Cardiac septum (tissue), 1 donor: ENCODE measurements around the gene HOXA6. TPM values are rescaled to one million over a fixed set of nuclear protein-coding genes. Genes with fewer than 3 reads are reported as not detected.

Experiments used
- DNase-seq: peaks from one replicate; pipeline ENCODE4 v3.0.0-alpha.2; 2020; ENCODE audit warnings: low spot score
- intact Hi-C: fragments of 100-400 bp; cut with DNase I; formaldehyde crosslinking; loops from one replicate; pipeline ENCODE4 v1.14.0; 2022
- total RNA-seq: library from RNA; stranded (reverse); fragmentation: NEBNext Ultra II Directional; extraction: Animal tissue kit (Norgen Biotek cat#: 25700); gene quantifications from one replicate; pipeline ENCODE4 v1.2.1, GENCODE V29; 2021
- donor health status: DM: no; HTN: no; CAD: no.

HOXA6 gene
- total RNA-seq, 1 donor from 2014 or later: not detected

- intact Hi-C loops: no loop called here
- peak; percentile 63 for DNase-seq
Observed at GRCh38 chr7:27175626-27176523, 28.3 kb upstream of the HOXA6 start.

- DNase-seq: peak; percentile 44
- intact Hi-C loops: no loop called here
Observed at GRCh38 chr7:27174874-27175625, 27.5 kb upstream of the HOXA6 start.

GRCh38 chr7:27173956-27174873 lies 26.6 kb upstream of the HOXA6 start, which contains the start of gene HOXA10:
Gene HOXA10, minus strand, starts transcription at chr7:27174320. Its CDS starts 14 bp downstream, at chr7:27174306.
- intact Hi-C loops: no loop called here
- DNase-seq: peak; percentile 47

GRCh38 chr7:27173511-27173955 lies 26.0 kb upstream of the HOXA6 start:
- peak; percentile 76 for DNase-seq
- intact Hi-C loops: no loop called here

GRCh38 chr7:27172823-27173510 lies 25.4 kb upstream of the HOXA6 start:
- DNase-seq: peak; percentile 44
- intact Hi-C loops: no loop called here

- intact Hi-C loops: no loop called here
- no peak for DNase-seq
Observed at GRCh38 chr7:27172315-27172774, 24.8 kb upstream of the HOXA6 start.

GRCh38 chr7:27171637-27172314 lies 24.2 kb upstream of the HOXA6 start:
- DNase-seq: peak; percentile 51
- intact Hi-C loops: no loop called here

- DNase-seq: peak; percentile 33
- intact Hi-C loops: no loop called here
Observed at GRCh38 chr7:27171325-27171636, 23.7 kb upstream of the HOXA6 start.

GRCh38 chr7:27170426-27171324 lies 23.1 kb upstream of the HOXA6 start:
- intact Hi-C loops: no loop called here
- DNase-seq: no peak

- intact Hi-C loops: loop anchor here (10.0 kb wide), 1 partner anchor 1305 kb away; no protein-coding TSS in a partner anchor
- DNase-seq: no peak
Observed at GRCh38 chr7:27169658-27170425, 22.3 kb upstream of the HOXA6 start.

GRCh38 chr7:27168265-27168947 lies 20.8 kb upstream of the HOXA6 start:
- no peak for DNase-seq

GRCh38 chr7:27167916-27168264 lies 20.3 kb upstream of the HOXA6 start:
- intact Hi-C loops: loop anchor here (10.0 kb wide), 1 partner anchor 1303 kb away; no protein-coding TSS in a partner anchor
- no peak for DNase-seq

More at GRCh38 chr7:27168265-27168947, 20.8 kb upstream of the HOXA6 start:
- intact Hi-C loops: loop anchor here (10.0 kb wide), 1 partner anchor 1304 kb away; no protein-coding TSS in a partner anchor

GRCh38 chr7:27166531-27167505 lies 19.2 kb upstream of the HOXA6 start:
- DNase-seq: no peak

GRCh38 chr7:27165996-27166530 lies 18.5 kb upstream of the HOXA6 start:
- intact Hi-C loops: loop anchor here (10.0 kb wide), 1 partner anchor 1301 kb away; no protein-coding TSS in a partner anchor
- DNase-seq: no peak

More at GRCh38 chr7:27166531-27167505, 19.2 kb upstream of the HOXA6 start:
- intact Hi-C loops: loop anchor here (10.0 kb wide), 1 partner anchor 1302 kb away; no protein-coding TSS in a partner anchor
